ENCODE data around the gene ORAI3. TPM values are rescaled to one million over a fixed set of nuclear protein-coding genes. Genes with fewer than 3 reads are reported as not detected.

The ORAI3 gene
- total and polyA plus RNA-seq, 9 donors: 21.5 to 30.8 (median 25.2) TPM

DNA sequence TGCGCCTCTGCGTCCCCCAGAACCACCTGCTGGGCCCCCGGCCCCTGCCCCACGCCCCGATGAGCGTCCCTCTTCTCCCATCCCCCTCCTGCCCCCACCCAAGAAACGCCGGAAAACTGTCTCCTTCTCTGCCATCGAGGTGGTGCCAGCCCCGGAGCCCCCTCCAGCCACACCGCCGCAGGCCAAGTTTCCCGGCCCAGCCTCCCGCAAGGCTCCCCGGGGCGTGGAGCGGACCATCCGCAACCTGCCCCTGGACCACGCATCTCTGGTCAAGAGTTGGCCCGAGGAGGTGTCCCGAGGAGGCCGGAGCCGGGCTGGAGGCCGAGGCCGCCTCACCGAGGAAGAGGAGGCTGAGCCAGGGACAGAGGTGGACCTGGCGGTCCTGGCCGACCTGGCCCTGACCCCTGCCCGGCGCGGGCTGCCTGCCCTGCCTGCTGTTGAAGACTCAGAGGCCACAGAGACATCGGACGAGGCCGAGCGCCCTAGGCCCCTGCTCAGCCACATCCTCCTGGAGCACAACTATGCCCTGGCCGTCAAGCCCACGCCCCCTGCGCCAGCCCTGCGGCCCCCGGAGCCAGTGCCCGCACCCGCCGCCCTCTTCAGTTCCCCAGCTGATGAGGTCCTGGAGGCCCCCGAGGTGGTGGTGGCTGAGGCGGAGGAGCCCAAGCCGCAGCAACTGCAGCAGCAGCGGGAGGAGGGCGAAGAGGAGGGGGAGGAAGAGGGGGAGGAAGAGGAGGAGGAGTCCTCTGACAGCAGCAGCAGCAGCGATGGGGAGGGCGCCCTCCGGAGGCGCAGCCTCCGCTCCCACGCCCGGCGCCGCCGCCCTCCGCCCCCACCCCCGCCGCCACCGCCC lies 30.5 kb downstream of the ORAI3 start:
- WGBS, 3 donors: 77 to 82% (median 79%) methylated on average over 57 to 62 of the region's 62 CpGs
- Histone ChIP-seq H3K27ac (no peak overlapping the region), H3K36me3 (no peaks in the 10 kb centered on the region), H3K27me3 (no peaks in the 10 kb centered on the region), H3K4me3 (no peak overlapping the region), H3K9me3 (no peaks in the 10 kb centered on the region), H3K4me1 (ENCODE audit: insufficient read depth) (no peaks in the 10 kb centered on the region)
- no peak for DNase-seq
- intact Hi-C loops (cut with DNase I): loop anchor here in 3 of 4 donors (5.0 to 10.0 kb wide), 5 partner anchors 55 to 895 kb away; partner anchors contain the start of genes ZNF267 (in 2 of the 3), STX4 (in 1 of the 3) and ZNF843 (in 1 of the 3)
- TF ChIP-seq POLR2A (IDR thresholded peaks at IDR 0.05) (no peak), EP300 (IDR thresholded peaks at IDR 0.05) (no peak)
- TF ChIP-seq, protein P1, sequence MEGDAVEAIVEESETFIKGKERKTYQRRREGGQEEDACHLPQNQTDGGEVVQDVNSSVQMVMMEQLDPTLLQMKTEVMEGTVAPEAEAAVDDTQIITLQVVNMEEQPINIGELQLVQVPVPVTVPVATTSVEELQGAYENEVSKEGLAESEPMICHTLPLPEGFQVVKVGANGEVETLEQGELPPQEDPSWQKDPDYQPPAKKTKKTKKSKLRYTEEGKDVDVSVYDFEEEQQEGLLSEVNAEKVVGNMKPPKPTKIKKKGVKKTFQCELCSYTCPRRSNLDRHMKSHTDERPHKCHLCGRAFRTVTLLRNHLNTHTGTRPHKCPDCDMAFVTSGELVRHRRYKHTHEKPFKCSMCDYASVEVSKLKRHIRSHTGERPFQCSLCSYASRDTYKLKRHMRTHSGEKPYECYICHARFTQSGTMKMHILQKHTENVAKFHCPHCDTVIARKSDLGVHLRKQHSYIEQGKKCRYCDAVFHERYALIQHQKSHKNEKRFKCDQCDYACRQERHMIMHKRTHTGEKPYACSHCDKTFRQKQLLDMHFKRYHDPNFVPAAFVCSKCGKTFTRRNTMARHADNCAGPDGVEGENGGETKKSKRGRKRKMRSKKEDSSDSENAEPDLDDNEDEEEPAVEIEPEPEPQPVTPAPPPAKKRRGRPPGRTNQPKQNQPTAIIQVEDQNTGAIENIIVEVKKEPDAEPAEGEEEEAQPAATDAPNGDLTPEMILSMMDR (IDR thresholded peaks at IDR 0.05): no peak

DNA sequence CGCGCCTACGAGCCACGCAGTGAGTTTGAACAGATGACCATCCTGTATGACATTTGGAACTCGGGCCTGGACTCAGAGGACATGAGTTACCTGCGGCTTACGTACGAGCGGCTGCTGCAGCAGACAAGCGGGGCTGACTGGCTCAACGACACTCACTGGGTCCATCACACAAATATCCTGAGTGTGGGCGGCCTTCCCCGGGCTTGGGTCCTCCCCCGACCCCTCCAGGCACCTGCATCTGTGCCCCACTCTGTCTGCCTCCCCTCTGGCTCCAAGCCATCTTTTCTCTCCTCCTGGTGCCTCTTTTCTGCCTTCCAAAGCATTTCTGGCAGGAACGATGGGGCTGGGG lies 31.1 kb downstream of the ORAI3 start:
- TF ChIP-seq EP300 (IDR thresholded peaks at IDR 0.05) (no peak), POLR2A (IDR thresholded peaks at IDR 0.05) (no peak)
- TF ChIP-seq, protein P1 (IDR thresholded peaks at IDR 0.05): no peak
- no peak overlapping the region for H3K27ac ChIP-seq
- H3K9me3 ChIP-seq: no peaks in the 10 kb centered on the region
- no peaks in the 10 kb centered on the region for H3K4me1 ChIP-seq (ENCODE audit: insufficient read depth)
- H3K4me3 ChIP-seq: no peak overlapping the region
- no peaks in the 10 kb centered on the region for H3K36me3 ChIP-seq
- no peak for DNase-seq
- H3K27me3 ChIP-seq: no peaks in the 10 kb centered on the region
- 80 to 83% (median 81%) methylated on average over 15 of the region's 15 CpGs for WGBS, 3 donors
- intact Hi-C loops (cut with DNase I): loop anchor here in 3 of 4 donors (5.0 to 10.0 kb wide), 5 partner anchors 55 to 895 kb away; partner anchors contain the start of genes ZNF267 (in 2 of the 3), STX4 (in 1 of the 3) and ZNF843 (in 1 of the 3)

DNA sequence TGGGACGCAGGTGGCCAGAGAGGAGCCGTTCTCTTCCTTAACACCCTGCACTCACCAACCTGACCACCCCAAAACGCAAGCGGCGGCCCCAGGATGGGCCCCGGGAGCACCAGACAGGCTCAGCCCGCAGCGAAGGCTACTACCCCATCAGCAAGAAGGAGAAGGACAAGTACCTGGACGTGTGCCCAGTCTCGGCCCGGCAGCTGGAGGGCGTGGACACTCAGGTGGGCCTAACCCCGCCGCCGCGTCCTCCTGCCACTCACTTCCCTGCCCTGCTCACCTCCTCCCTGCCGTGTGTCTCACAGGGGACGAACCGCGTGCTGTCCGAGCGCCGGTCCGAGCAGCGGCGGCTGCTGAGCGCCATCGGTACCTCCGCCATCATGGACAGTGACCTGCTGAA lies 31.6 kb downstream of the ORAI3 start:
- TF ChIP-seq, protein P1 (IDR thresholded peaks at IDR 0.05): no peak
- TF ChIP-seq EP300 (IDR thresholded peaks at IDR 0.05): no peak
- no peak for TF ChIP-seq POLR2A (IDR thresholded peaks at IDR 0.05)
- Histone ChIP-seq H3K27me3 (no peaks in the 10 kb centered on the region), H3K4me3 (no peak overlapping the region), H3K4me1 (ENCODE audit: insufficient read depth) (peaks cover under 1% of the 10 kb centered on the region), H3K9me3 (no peaks in the 10 kb centered on the region), H3K27ac (no peak overlapping the region), H3K36me3 (no peaks in the 10 kb centered on the region)
- 84 to 89% (median 84%) methylated on average over 29 of the region's 29 CpGs for WGBS, 3 donors
- DNase-seq: no peak
- intact Hi-C loops (cut with DNase I): loop anchor here in 3 of 4 donors (5.0 to 10.0 kb wide), 5 partner anchors 54 to 894 kb away; partner anchors contain the start of genes ZNF267 (in 2 of the 3), STX4 (in 1 of the 3) and ZNF843 (in 1 of the 3)

DNA sequence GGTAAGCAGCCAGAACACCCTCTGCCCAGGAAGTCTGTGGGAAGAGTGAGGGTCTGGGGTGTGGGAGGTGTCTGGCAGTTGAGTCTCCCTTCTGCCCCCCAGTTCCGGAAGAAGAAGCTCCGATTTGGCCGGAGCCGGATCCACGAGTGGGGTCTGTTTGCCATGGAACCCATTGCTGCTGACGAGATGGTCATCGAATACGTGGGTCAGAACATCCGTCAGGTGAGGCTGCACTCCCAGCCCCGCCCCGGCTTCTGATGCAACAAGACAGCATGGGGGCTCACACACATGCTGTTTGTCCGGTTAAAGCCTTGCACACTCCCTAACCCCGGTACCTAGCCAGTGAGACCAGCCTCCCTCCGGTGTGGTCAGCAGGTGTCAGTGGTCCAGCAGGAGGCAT lies 32.1 kb downstream of the ORAI3 start:
- H3K36me3 ChIP-seq: no peaks in the 10 kb centered on the region
- no peaks in the 10 kb centered on the region for H3K9me3 ChIP-seq
- H3K27me3 ChIP-seq: no peaks in the 10 kb centered on the region
- no peak overlapping the region for H3K4me3 ChIP-seq
- peaks cover 5% of the 10 kb centered on the region for H3K4me1 ChIP-seq (ENCODE audit: insufficient read depth)
- intact Hi-C loops (cut with DNase I): loop anchor here in 3 of 4 donors (5.0 to 10.0 kb wide), 5 partner anchors 54 to 894 kb away; partner anchors contain the start of genes ZNF267 (in 2 of the 3), STX4 (in 1 of the 3) and ZNF843 (in 1 of the 3)
- DNase-seq: no peak
- TF ChIP-seq EP300 (IDR thresholded peaks at IDR 0.05) (no peak), POLR2A (IDR thresholded peaks at IDR 0.05) (no peak)
- TF ChIP-seq, protein P1 (IDR thresholded peaks at IDR 0.05): no peak
- H3K27ac ChIP-seq: no peak overlapping the region
- 90 to 94% (median 92%) methylated on average over 14 of the region's 14 CpGs for WGBS, 3 donors
